Stimulated activated CD8-positive, alpha-beta memory T cell treated with anti-CD3 and anti-CD28 coated beads, Interleukin-4, amount 100 ng/mL, for 48 hours (primary cell): ENCODE measurements around the gene OPCML.

Source experiments
- DNase-seq: peaks from one replicate; pipeline ENCODE4 v3.0.0-alpha.2; 2020

The OPCML gene

GRCh38 chr11:133501643-133502539 is 30.4 kb downstream of the OPCML start:
- no peak for DNase-seq

- DNase-seq = no peak
Measured at GRCh38 chr11:133500936-133501335, 31.4 kb downstream of the OPCML start.

GRCh38 chr11:133500435-133500834 is 31.9 kb downstream of the OPCML start:
- DNase-seq = no peak

GRCh38 chr11:133498969-133499368 is 33.3 kb downstream of the OPCML start:
- DNase-seq = no peak

- no peak for DNase-seq
Measured at GRCh38 chr11:133497477-133498140, 34.7 kb downstream of the OPCML start.

- DNase-seq = no peak
Measured at GRCh38 chr11:133492895-133493294, 39.4 kb downstream of the OPCML start.

GRCh38 chr11:133491680-133492383 is 40.5 kb downstream of the OPCML start:
- DNase-seq = no peak

- DNase-seq = no peak
Measured at GRCh38 chr11:133480722-133481121, 51.6 kb downstream of the OPCML start.

GRCh38 chr11:133479209-133479608 is 53.1 kb downstream of the OPCML start:
- DNase-seq = no peak

GRCh38 chr11:133477251-133477625 is 55.1 kb downstream of the OPCML start:
- DNase-seq = no peak

GRCh38 chr11:133476570-133477250 is 55.6 kb downstream of the OPCML start:
- DNase-seq = no peak

- DNase-seq = no peak
Measured at GRCh38 chr11:133474461-133474860, 57.8 kb downstream of the OPCML start.

- DNase-seq = no peak
Measured at GRCh38 chr11:133467686-133468085, 64.6 kb downstream of the OPCML start.

- DNase-seq = no peak
Measured at GRCh38 chr11:133443206-133443747, 89.0 kb downstream of the OPCML start.

GRCh38 chr11:133441964-133442660 is 90.2 kb downstream of the OPCML start:
- no peak for DNase-seq

GRCh38 chr11:133425992-133426391 is 106.3 kb downstream of the OPCML start:
- DNase-seq = no peak

- DNase-seq = no peak
Measured at GRCh38 chr11:133425245-133425644, 107.1 kb downstream of the OPCML start.

- DNase-seq = no peak
Measured at GRCh38 chr11:133418218-133418617, 114.1 kb downstream of the OPCML start.

- DNase-seq = no peak
Measured at GRCh38 chr11:133414506-133414905, 117.8 kb downstream of the OPCML start.

- DNase-seq = no peak
Measured at GRCh38 chr11:133413703-133414102, 118.6 kb downstream of the OPCML start.

GRCh38 chr11:133409799-133410198 is 122.5 kb downstream of the OPCML start:
- DNase-seq = no peak

- DNase-seq = no peak
Measured at GRCh38 chr11:133408936-133409335, 123.4 kb downstream of the OPCML start.
